Measurements from ENCODE around the gene PRRT2.

Gene PRRT2

DNA sequence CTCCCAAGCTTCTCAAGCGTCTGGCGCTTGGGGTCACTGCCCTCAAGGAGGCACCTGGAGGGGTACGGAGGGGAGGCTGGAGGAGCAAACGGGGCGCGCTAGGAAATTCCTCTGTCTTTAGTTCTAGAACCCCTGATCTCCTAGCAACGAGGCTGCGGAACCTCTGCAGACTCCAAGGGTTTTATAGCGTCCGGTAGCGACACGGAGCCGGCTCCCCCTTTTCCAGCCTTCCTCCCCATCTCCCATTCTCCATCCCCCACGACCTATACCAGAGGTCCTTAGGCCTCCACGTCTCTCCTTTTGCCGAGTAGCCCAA is 51.6 kb downstream of the PRRT2 start:
- DNase-seq, result no peak

DNA sequence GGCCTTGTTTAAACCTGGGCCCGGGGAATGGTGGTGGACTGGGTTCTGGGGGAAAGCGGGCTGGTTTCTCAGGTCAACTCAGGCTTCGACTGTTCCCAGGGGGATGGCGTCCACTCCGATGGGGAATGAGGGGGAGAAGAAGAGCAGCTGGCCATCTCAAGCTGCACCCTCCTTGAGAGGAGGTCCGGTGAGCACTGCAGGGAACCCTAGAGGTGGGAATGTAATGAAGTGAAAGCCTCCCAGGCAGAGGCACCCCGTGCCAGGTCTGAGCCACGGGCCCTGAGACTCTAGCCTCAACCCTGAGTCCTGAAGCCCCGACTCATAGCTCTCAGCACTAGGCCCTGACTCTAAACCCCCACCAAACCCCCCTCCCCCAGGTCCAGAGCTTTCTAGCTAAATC is 52.2 kb downstream of the PRRT2 start:
- no peak for DNase-seq

Data from activated effector memory CD4-positive, alpha-beta T cell treated with Interleukin-2 at 50 U/mL for 16 hours (primary cell).